Endodermal cell (in vitro differentiated cells): ENCODE measurements around the gene ZNF8. TPM values are rescaled to one million over a fixed set of nuclear protein-coding genes. Genes with fewer than 3 reads are reported as not detected.
A peak's percentile ranks its signal among the peaks of the same experiment; 100 is the strongest.

Source experiments
- DNase-seq: peaks from one replicate; pipeline ENCODE4 v3.0.0-alpha.2; 2017
- H3K27ac ChIP-seq: 2 replicates; pipeline ENCODE4 v1.5.1; 2013; ENCODE audit warnings: mild to moderate bottlenecking, low read depth, low read length, moderate library complexity
- H3K27me3 ChIP-seq: 2 replicates; pipeline ENCODE4 v1.6.1; 2013; ENCODE audit warnings: mild to moderate bottlenecking, low read length, moderate library complexity; ENCODE audit not compliant: insufficient read depth, control insufficient read depth, poor library complexity, severe bottlenecking
- H3K36me3 ChIP-seq: 2 replicates; pipeline ENCODE4 v1.7.0; 2013; ENCODE audit warnings: mild to moderate bottlenecking, low read length, moderate library complexity; ENCODE audit not compliant: control insufficient read depth, insufficient read depth
- H3K4me1 ChIP-seq: one replicate; pipeline ENCODE4 v1.7.0; 2013; ENCODE audit warnings: low read length; ENCODE audit not compliant: control insufficient read depth, insufficient read depth
- H3K4me3 ChIP-seq: 2 replicates; pipeline ENCODE4 v1.5.1; 2013; ENCODE audit warnings: mild to moderate bottlenecking, low read length, moderate library complexity
- H3K9ac ChIP-seq: 2 replicates; pipeline ENCODE4 v1.6.1; 2013; ENCODE audit warnings: mild to moderate bottlenecking, low read length, moderate library complexity; ENCODE audit not compliant: poor library complexity, severe bottlenecking; ENCODE audit errors: extremely low read depth
- H3K9me3 ChIP-seq: 2 replicates; pipeline ENCODE4 v1.6.1; 2013; ENCODE audit warnings: mild to moderate bottlenecking, low read length, moderate library complexity; ENCODE audit not compliant: control insufficient read depth
- H3K27ac Mint-ChIP-seq: 2 replicates; pipeline ENCODE4 v1.8.0; 2020; ENCODE audit warnings: mixed read lengths
- H3K27me3 Mint-ChIP-seq: 2 replicates; pipeline ENCODE4 v1.8.0; 2021; ENCODE audit warnings: mild to moderate bottlenecking, mixed read lengths; ENCODE audit not compliant: insufficient read depth
- H3K36me3 Mint-ChIP-seq: 2 replicates; pipeline ENCODE4 v1.8.0; 2020; ENCODE audit warnings: low read depth, mixed read lengths
- H3K4me1 Mint-ChIP-seq: 2 replicates; pipeline ENCODE4 v1.8.0; 2020; ENCODE audit warnings: mixed read lengths
- H3K4me3 Mint-ChIP-seq: 2 replicates; pipeline ENCODE4 v1.8.0; 2020; ENCODE audit warnings: mild to moderate bottlenecking, moderate library complexity, mixed read lengths
- H3K9me3 Mint-ChIP-seq: 2 replicates; pipeline ENCODE4 v1.8.0; 2020; ENCODE audit warnings: mild to moderate bottlenecking, mixed read lengths
- CTCF ChIP-seq: fragments of 200-600 bp; sonication (generic); conservative IDR thresholded peaks from 2 replicates; pipeline ENCODE4 v1.5.0; 2021; ENCODE audit warnings: antibody characterized with exemption, mild to moderate bottlenecking
- WGBS, 2 experiments: methylation state at CpG; one replicate each; pipeline versions ENCODE4 v1.1.5 to v1.1.7; 2013; ENCODE audit warnings: missing lambda C conversion rate in 2 of 2, mixed read lengths in 1 of 2; ENCODE audit not compliant: insufficient coverage in 1 of 2, insufficient read length in 1 of 2; 5-methylcytosine and 5-hydroxymethylcytosine counted together
- total RNA-seq, 2 donors: library from RNA; stranded (reverse); fragmentation: NEBNext Ultra II Directional in 1 of 2; extraction: Animal tissue kit (Norgen Biotek cat#: 25700) in 1 of 2; gene quantifications; 2 replicates in 1 of 2; 3 replicates in 1 of 2; pipeline ENCODE4 v1.2.1, GENCODE V29; 2021

Gene ZNF8
- total RNA-seq, 2 donors from 2014 or later = 14.4 to 16.1 TPM

GRCh38 chr19:58291943-58292342 is 13.2 kb downstream of the ZNF8 start:
- peaks cover 93% of the 10 kb centered on the region for H3K36me3 ChIP-seq
- H3K27ac Mint-ChIP-seq = no peak overlapping the region
- WGBS, 2 experiments = 95 to 98% methylated on average over 5 to 7 of the region's 7 CpGs

GRCh38 chr19:58294743-58295374 is 16.1 kb downstream of the ZNF8 start:
- 96 to 97% methylated on average over 22 of the region's 22 CpGs for WGBS, 2 experiments
- no peaks in the 10 kb centered on the region for H3K27me3 ChIP-seq
- no peak overlapping the region for H3K9ac ChIP-seq
- peaks cover 43% of the 10 kb centered on the region for H3K9me3 ChIP-seq
- H3K27me3 Mint-ChIP-seq = no peaks in the 10 kb centered on the region
- no peak overlapping the region for H3K4me3 ChIP-seq
- H3K4me1 Mint-ChIP-seq = no peaks in the 10 kb centered on the region
- TF ChIP-seq CTCF = no peak
- H3K36me3 Mint-ChIP-seq = peaks cover 90% of the 10 kb centered on the region
- peaks cover 88% of the 10 kb centered on the region for H3K36me3 ChIP-seq
- peaks cover 51% of the 10 kb centered on the region for H3K9me3 Mint-ChIP-seq
- H3K4me3 Mint-ChIP-seq = no peak overlapping the region
- no peak overlapping the region for H3K27ac ChIP-seq
- DNase-seq = no peak
- no peaks in the 10 kb centered on the region for H3K4me1 ChIP-seq
- H3K27ac Mint-ChIP-seq = no peak overlapping the region

More at GRCh38 chr19:58291943-58292342, 13.2 kb downstream of the ZNF8 start:
- H3K9ac ChIP-seq = no peak overlapping the region
- H3K4me1 ChIP-seq = no peaks in the 10 kb centered on the region
- Mint-ChIP-seq H3K36me3 (peaks cover 95% of the 10 kb centered on the region), H3K4me1 (no peaks in the 10 kb centered on the region), H3K4me3 (no peak overlapping the region), H3K27me3 (no peaks in the 10 kb centered on the region), H3K9me3 (peaks cover 51% of the 10 kb centered on the region)
- peaks cover 43% of the 10 kb centered on the region for H3K9me3 ChIP-seq
- no peak for TF ChIP-seq CTCF
- no peak overlapping the region for H3K27ac ChIP-seq
- H3K4me3 ChIP-seq = peak overlapping the region; percentile 40
- DNase-seq = no peak
- no peaks in the 10 kb centered on the region for H3K27me3 ChIP-seq

- no peak overlapping the region for H3K4me3 Mint-ChIP-seq
- peaks cover 92% of the 10 kb centered on the region for H3K36me3 Mint-ChIP-seq
- H3K9me3 Mint-ChIP-seq = peaks cover 50% of the 10 kb centered on the region
- H3K4me1 Mint-ChIP-seq = no peaks in the 10 kb centered on the region
- no peak for TF ChIP-seq CTCF
- DNase-seq = no peak
- H3K9me3 ChIP-seq = peaks cover 41% of the 10 kb centered on the region
- no peak overlapping the region for H3K27ac ChIP-seq
- H3K9ac ChIP-seq = no peak overlapping the region
- H3K4me1 ChIP-seq = no peaks in the 10 kb centered on the region
- no peak overlapping the region for H3K4me3 ChIP-seq
- H3K27me3 ChIP-seq = no peaks in the 10 kb centered on the region
- no peaks in the 10 kb centered on the region for H3K27me3 Mint-ChIP-seq
- peaks cover 91% of the 10 kb centered on the region for H3K36me3 ChIP-seq
- WGBS, 2 experiments = 95% methylated on average over 4 to 7 of the region's 7 CpGs
- H3K27ac Mint-ChIP-seq = no peak overlapping the region
These were observed 17.3 kb downstream of the ZNF8 start for GRCh38 chr19:58296104-58296503.
